ENCODE results near the gene KIAA0753.

DNA sequence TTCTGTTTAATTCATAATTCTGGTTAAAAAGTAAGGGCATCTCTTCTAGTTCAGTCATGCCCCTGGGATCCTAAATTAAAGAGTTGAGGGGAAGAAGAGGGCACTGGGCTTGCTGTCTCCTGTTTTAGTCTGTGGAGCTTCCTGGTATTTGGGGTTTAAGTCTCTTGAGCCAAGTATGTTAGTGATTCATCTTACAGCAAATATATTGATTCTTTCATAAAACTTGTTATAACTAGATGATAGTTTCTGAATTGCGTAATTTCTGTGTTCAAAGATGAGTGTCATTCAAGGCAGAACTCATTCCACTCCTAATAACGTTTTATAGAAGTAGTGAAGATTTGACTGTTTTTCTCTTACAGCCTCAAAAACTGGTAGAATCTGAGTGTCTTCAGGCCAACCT is 2.1 kb upstream of the KIAA0753 start:
- no peak for TF ChIP-seq POLR2A (IDR thresholded peaks at IDR 0.05; ENCODE audit: extremely low read depth, insufficient read length)
- TF ChIP-seq CTCF (IDR thresholded peaks at IDR 0.05; ENCODE audit: low read depth, low read length) = no peak
- TF ChIP-seq, protein P1, sequence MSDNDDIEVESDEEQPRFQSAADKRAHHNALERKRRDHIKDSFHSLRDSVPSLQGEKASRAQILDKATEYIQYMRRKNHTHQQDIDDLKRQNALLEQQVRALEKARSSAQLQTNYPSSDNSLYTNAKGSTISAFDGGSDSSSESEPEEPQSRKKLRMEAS (IDR thresholded peaks at IDR 0.05; ENCODE audit: low read depth, low read length) = no peak
- no peak for TF ChIP-seq MYC (IDR thresholded peaks at IDR 0.05; ENCODE audit: low read depth, low read length)

All from NB4 (cell line).